HK-2 (cell line): ENCODE measurements around the gene HMGCS1.
"Not testable (repeated sequence)": the region's sequence is repeated elsewhere in the genome, so short reads cannot be mapped to it uniquely, and the experiment has no call there.

ENCODE experiments used
- DNase-seq: peaks from one replicate; pipeline ENCODE4 v3.0.0-alpha.2; 2018; ENCODE audit not compliant: unreplicated experiment

HMGCS1 gene

GRCh38 chr5:43312699-43313034 lies 545 bp downstream of the HMGCS1 start:
- DNase-seq = no peak

GRCh38 chr5:43312076-43312661 lies 1.0 kb downstream of the HMGCS1 start:
- no peak for DNase-seq

- DNase-seq = no peak
Observed at GRCh38 chr5:43309637-43310036, 3.6 kb downstream of the HMGCS1 start.

GRCh38 chr5:43309122-43309521 lies 4.1 kb downstream of the HMGCS1 start:
- DNase-seq = no peak

- not testable (repeated sequence) for DNase-seq
Observed at GRCh38 chr5:43306954-43307353, 6.3 kb downstream of the HMGCS1 start.

- no peak for DNase-seq
Observed at GRCh38 chr5:43305948-43306565, 7.2 kb downstream of the HMGCS1 start.

- no peak for DNase-seq
Observed at GRCh38 chr5:43304525-43304924, 8.7 kb downstream of the HMGCS1 start.

GRCh38 chr5:43303242-43303641 lies 10.0 kb downstream of the HMGCS1 start:
- DNase-seq = no peak

GRCh38 chr5:43302481-43302880 lies 10.7 kb downstream of the HMGCS1 start:
- DNase-seq = no peak

- DNase-seq = no peak
Observed at GRCh38 chr5:43301653-43302091, 11.5 kb downstream of the HMGCS1 start.

GRCh38 chr5:43300112-43300511 lies 13.1 kb downstream of the HMGCS1 start:
- no peak for DNase-seq

GRCh38 chr5:43298443-43298842 lies 14.8 kb downstream of the HMGCS1 start:
- DNase-seq = no peak

GRCh38 chr5:43296835-43297234 lies 16.4 kb downstream of the HMGCS1 start:
- DNase-seq = no peak

- DNase-seq = no peak
Observed at GRCh38 chr5:43295202-43295601, 18.0 kb downstream of the HMGCS1 start.

- no peak for DNase-seq
Observed at GRCh38 chr5:43294226-43294625, 19.0 kb downstream of the HMGCS1 start.

- no peak for DNase-seq
Observed at GRCh38 chr5:43290726-43291125, 22.5 kb downstream of the HMGCS1 start.

- DNase-seq = no peak
Observed at GRCh38 chr5:43288269-43288831, 24.9 kb downstream of the HMGCS1 start.

GRCh38 chr5:43287493-43287892 lies 25.7 kb downstream of the HMGCS1 start:
- no peak for DNase-seq

GRCh38 chr5:43286623-43287022 lies 26.6 kb downstream of the HMGCS1 start:
- no peak for DNase-seq

- no peak for DNase-seq
Observed at GRCh38 chr5:43281840-43282658, 31.2 kb downstream of the HMGCS1 start.

- DNase-seq = no peak
Observed at GRCh38 chr5:43279548-43280274, 33.5 kb downstream of the HMGCS1 start.

- no peak for DNase-seq
Observed at GRCh38 chr5:43275391-43275790, 37.8 kb downstream of the HMGCS1 start.
